HG03103 (cell line): Measurements from ENCODE around the gene STAP2.
"Not testable (repeated sequence)": the region's sequence is repeated elsewhere in the genome, so short reads cannot be mapped to it uniquely, and the experiment has no call there.

Experiments used
- ATAC-seq: cut with Tn5 transposase; IDR thresholded peaks from one replicate; pipeline ENCODE4 v1.9.1; 2021; ENCODE audit warnings: low read depth; ENCODE audit not compliant: unreplicated experiment

The STAP2 gene

DNA sequence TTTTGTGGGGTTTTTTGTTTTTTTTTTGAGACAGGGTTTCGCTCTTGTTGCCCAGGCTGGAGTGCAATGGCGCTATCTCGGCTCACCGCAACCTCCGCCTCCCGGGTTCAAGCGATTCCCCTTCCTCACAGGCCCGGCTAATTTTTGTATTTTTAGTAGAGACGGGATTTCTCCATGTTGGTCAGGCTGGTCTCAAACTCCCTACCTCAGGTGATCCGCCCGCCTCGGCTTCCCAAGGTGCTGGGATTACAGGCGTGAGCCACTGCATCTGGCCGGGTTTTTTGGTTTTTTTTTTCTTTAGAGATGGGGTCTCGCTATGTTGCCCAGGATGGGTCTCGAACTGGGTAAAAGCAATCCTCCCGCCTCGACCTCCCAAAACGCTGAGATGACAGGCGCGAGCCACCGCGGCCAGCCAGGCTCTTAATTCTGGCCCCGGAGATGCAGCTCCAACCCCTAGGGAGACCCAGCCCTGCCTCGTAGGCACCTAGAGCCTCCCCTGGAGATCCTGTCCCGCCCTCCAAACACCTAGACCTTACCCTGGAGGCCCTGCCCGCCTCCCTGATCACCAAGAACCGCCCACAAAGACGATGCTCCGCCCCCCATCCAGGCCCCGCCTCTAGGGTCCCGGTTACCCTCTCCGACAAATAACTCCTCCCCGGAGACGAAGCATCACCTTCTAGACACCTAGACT lies 9.5 kb downstream of the STAP2 start:
- ATAC-seq, result not testable (repeated sequence)

DNA sequence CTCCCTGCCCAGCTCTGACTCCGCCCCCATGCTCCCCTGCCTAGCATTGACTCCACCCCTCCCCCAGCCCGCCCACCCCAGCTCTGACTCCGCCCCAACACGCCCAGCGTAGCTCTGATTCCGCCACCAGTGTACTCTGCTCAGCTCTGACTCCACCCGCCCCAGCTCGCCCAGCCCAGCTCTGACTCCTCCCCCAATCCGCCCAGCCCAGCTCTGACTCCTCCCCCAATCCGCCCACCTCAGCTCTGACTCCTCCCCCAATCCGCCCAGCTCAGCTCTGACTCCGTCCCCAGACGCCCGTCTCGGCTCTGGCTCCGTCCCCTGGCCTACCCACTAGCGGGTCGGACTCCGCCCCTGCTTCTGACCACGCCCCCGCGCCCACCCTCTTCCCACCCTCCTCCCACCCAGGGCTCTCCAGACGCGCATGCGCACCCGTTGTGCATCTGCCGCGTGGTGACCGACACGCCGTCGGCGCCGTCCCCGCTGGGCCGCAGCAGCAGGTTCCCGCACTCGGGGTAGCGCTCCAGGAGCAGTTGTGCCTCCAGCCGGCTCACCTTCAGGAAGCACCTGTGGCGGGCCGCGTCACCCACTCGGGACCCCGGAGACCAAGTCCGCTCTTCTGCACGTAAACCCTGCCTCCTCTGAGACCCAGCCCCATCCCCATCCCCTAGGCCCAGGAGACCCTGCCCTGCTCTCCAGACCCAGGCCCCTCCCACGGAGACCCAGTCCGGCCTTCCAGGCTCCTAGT lies 10.2 kb downstream of the STAP2 start:
- peak; percentile 75 for ATAC-seq

DNA sequence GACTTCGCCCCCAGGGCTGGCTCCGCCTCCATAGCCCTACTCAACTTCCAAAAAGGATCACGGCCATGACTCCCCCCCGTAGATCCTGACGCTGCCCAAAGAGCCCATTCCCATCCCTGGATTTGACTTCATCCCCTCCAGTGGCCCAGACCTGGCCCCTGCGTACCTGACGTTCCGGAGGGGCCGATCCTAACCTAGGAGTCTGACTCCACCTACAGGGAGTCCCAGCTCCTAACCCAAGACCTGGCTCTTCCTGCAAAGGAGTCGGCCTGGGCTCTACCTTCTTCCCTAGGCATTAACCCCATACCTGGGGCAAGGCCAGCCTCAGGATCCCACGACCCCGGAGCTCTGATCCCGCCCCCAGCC lies 10.8 kb downstream of the STAP2 start:
- no peak for ATAC-seq

DNA sequence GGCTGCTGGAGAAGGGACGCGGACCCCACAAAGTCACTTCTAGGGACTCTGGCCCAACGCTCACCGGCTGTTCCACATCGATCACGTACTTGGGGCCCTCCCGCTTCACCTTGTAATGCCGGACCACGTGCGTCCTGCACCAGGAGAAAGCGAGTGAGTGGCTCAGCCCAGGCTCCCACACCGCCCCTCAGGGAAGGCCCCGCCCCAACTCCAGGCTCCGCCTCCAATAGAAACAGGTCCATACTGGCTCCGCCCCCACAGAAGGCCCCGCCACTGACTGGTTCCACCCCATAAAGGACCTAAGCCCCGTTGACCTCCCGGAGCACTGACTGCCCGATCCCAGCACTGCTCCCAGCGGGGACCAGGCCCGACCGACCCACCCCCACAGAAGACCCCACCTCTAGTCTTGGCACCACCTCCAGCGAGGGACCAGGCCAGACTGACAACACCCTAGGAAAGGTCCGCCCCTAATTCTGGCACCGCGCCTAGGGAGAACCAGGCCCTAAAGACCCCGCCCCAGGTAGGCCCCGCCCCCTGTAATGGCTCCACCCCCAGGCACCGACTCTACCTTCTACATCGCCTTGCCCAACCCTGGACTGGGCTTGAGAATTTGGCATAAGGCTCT lies 11.3 kb downstream of the STAP2 start:
- no peak for ATAC-seq

DNA sequence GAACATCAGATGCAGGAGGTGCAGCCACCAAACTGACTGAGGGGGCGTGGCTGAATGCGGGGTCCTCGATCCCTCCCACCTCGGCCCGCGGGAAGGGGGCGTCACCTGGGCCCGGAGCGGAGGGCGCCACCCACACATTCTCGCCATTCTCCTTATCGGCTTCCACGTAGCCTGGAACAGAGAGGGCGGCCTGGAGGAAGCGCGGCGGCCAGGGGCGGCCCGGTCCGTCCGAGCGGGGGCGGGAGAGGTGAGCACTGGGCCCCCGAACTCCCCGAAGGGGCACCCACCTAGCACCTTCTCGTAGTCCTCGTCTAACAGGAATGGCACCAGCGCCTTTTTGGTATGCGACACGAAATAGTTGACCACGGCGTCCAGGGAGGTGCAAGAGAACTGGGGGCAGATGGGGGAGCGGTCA lies 11.8 kb downstream of the STAP2 start:
- ATAC-seq, result no peak

DNA sequence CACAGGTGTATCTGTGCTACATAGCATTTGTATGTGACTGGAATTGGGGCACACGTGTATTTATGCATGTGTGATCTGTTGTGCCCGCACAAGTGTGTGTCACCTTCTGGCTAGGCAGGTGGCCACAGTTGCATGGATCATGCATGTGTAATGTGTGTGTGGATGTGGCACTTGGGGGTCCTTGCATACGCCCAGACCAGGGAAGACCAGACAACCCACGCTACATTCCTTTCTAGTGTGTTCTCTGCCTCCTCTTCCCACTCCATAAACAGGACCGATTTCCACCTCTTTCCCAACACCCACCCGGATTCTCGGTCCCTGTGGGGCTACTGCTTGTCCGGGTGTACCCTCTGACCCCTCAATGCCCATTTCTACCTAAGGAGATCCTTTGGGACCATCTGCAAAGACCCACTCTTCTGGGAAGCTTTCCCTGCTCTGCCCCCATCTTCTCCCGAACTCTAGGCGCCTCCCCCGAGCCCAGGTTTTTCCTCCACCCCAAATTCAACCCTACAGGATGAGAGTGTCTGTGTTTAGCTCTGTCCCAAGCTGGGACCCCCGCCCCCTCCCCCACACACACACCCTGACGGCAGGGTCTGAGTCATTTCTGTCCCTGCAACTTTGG lies 12.3 kb downstream of the STAP2 start:
- ATAC-seq, result no peak

DNA sequence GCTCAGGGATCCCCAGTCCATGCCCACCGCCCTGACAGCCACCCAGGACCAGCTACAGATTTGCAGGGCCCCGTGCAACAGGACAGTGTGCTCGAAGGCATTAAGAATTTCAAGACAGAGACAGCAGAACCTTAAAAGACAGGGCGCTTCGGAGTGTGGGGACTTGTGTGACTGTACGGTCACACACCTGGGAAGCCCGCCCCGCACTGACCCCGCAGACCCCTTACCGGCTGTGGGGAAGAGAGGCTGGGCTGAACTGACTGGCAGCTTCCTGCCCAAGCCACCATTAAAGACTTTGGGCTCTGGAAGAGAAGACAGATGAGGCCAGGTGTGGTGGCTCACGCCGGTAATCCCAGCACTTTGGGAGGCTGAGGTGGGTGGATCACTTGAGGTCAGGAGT lies 14.4 kb downstream of the STAP2 start:
- ATAC-seq, result no peak

DNA sequence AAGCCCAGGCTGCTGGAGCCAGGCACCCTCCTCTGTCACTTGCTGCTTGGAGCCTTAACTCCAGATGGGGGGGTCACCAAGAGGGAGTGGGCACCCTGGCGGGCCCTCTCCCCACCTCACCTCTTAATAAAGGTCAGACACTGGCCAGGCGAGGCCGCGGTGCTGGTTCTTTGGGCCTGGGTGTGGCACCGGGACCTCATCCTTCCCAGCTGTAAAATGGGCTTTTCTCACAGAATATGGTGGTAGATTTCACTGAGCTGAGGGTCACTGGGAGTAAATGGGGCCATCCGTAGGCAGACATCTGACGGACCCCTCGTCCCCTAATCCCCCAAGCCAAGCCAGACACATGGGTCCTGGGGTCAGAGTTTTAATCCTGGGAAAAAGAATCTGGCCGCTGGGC lies 14.9 kb downstream of the STAP2 start:
- ATAC-seq, result no peak

DNA sequence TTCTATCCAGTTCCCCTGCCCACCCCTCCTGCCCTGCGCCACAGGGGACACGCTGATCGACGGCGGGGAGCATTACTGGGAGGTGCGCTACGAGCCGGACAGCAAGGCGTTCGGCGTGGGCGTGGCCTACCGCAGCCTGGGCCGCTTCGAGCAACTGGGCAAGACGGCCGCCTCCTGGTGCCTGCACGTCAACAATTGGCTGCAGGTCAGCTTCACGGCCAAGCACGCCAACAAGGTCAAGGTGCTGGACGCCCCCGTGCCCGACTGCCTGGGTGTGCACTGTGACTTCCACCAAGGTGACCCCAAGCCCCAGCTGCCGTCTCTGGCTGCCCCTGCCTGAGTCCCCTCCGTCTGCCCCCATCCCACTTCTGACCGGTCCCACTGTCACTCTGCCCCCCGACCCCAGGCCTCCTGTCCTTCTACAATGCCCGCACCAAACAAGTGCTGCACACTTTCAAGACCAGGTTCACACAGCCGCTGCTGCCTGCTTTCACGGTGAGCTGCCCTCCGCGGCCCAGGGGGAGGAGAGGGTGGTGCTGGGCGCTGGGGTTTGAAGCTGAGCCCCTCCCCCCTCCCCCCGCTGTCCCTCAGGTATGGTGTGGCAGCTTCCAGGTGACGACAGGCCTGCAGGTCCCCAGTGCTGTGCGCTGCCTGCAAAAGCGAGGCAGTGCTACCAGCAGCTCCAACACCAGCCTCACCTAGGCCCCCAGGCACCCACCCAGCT lies 15.5 kb downstream of the STAP2 start:
- ATAC-seq, result no peak

DNA sequence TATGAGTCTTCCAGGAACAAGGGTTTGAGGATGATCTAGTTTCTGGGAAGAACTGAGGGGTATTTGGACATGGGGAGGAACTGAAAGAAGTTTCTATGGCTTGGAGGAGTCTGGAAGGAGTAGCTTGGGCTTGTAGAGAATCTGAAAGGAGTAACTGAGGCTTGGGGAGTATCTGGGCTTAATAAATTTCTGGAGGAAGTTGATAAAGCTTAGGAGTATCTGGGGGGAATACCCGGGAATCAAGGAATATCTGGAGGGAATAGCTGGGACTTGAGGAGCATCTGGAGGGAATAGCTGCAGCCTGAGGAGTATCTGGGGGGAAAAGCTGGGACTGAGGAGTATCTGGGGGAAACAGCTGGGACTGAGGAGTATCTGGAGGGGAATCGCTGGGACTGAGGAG lies 18.2 kb downstream of the STAP2 start:
- ATAC-seq, result no peak

DNA sequence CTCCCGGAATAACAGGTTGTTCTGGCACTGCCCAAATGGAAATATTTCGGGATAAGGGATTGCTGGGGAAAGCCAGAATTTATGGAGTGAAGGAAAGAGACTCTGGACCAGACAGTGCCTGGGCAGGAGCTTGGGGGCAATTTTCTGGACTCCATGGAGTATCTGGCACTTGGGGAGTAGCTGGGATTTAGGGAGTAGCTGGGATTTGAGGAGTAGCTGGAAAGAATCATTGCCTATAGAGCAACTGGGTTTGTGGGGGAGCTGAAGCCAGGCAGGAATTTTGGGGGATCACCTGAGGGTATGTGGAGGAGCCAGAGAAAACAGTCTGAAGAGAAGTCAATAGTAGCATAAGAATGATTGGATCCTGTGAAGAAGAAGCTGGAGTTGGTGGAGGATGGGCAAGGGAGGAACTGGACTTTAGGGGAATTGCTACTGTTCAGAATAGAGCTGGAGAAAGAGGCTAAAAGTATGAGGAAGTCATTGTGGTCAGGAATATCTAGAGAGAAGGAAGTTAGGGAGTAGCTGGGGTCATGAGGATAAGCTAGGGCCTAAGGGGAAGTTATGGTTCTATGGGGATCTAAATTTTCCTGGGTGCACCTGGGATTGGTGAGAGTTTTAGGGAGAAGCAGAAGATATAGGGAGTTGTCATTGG lies 19.4 kb downstream of the STAP2 start:
- no peak for ATAC-seq

DNA sequence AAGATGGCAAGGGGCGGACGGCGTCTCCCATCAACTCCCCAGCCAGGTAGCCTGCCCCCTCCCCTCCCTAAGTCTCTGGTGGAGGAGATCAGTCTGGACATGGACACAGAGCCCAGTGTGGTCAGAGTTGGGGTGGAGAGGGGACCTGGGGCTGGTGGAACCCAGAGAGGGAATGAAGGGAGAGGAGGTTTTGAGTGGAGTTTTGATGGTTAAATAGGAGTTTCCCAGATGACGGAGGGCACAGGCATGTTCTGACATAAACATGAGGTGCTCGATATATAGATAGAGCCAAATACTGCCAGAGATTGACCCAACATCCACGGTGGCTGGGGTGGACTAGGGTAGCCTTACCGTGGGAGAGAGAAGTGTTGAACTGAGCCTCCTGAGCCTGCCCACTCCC lies 20.2 kb downstream of the STAP2 start:
- ATAC-seq, result no peak

DNA sequence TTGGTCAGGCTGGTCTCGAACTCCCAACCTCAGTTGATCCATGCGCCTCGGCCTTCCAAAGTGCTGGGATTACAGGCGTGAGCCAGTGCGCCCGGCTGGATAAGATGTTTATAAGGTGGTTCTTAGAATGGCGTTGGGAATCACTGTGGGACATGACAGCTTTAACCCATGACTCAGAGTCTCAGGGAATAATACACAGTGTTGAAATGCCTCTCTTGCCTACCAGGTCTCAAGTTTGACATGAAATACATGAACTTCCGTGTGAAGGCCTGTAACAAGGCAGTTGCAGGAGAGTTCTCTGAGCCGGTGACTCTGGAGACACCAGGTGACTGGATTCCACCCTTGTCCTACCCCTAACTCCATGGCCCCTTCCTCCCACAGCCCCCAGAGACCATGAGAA lies 21.7 kb downstream of the STAP2 start:
- ATAC-seq, result no peak

DNA sequence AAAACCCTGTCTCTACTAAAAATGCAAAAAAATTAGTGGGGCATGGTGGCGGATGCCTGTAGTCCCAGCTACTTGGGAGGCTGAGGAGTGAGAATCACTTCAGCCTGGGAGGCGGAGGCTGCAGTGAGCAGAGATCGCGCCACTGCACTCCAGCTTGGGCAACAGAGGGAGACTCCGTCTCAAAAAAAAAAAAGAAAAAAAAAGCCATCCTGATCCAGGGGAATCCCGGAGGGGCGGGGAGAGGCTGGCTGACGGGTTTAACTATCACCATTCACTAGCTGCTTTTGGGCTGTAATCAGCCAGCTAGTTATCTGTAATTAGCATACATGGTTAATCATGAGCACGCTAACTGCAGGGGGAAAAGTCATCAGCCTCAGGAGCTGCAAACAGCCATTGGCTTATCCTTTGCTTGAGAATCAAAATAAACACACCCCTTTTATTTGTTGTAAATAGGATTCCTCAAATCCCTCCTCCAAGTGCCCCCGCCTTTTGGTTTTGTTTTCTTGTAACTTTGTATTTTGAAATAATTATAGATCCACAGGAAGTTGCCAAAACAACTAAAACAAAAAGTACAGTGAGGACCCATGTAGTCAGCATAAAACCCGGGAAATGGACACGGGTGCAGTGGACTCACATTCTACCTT lies 24.7 kb downstream of the STAP2 start:
- no peak for ATAC-seq

DNA sequence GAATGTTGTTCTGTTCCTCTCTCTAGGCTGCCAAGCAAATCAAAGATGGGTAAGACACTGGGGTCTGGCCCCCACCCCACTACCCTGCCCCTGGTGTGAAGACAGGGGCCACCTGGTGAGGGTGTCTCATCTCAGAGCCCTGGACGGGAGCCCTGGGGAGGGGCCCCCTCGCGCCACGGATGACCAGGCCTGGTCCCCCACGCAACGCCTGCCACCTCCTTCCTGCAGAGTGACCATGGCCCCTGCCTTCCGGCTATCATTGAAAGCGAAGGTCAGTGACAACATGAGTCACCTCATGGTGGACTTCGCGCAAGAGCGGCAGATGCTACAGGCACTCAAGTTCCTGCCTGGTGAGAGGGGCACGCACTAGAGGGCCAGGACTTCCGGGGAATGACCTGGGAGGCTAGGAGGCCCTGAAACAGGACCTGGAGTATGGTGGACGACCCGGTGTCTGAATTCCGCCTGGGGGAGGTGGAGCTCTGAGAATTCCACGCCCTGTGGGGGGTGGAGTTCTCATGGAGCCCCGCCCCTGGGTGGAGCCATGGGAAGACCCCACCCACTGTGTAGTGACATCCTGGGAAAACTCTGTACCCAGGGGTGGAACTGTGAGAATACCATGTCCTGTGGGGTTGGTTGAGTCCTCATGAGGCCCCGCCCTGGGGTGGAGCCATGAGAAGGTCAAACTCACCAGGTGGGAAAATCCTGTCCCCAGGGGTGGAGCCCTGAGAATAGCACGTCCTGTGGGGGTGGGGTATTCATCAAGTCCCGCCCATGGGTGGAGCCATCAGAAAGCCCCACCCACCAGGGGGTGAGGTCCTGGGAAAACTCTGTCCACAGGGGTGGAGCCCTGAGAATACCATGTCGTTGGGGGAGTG lies 28.1 kb downstream of the STAP2 start:
- no peak for ATAC-seq

DNA sequence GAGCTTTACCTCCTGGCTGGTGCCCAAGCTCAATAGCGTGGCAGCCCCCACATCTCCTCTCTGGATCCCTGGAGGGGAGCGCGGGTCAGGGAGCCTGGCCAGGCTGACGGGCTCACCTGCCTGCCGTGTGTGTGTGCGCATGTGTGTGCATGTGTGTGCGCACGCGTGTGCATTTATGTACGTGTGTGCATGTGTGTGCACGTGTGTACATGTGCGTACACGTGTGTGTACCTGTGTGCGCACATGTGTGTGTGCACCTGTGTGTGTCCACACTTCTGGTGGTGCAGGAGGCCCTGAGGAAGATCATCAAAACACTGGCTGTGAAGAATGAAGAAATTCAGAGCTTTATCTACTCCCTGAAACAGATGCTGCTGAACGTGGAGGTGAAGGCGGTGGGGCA lies 33.0 kb downstream of the STAP2 start:
- no peak for ATAC-seq

DNA sequence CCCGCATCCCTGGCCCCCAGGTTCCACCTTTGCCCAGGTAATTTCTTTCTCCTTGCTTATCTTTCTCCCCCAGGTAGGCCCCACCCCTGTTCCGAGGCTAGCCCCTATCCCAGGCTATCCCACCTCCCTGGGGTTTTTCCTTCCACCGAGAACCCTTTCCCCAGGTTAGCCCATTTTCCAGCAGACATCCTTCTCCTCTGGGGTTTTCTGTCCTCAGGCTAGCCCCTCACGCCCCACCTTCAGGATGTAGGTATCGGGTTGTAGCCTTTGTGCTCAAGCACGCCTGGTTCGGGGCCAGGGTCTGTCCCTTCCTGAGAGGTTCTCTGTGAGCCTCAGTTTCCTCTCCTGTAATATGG lies 33.4 kb downstream of the STAP2 start:
- no peak for ATAC-seq

DNA sequence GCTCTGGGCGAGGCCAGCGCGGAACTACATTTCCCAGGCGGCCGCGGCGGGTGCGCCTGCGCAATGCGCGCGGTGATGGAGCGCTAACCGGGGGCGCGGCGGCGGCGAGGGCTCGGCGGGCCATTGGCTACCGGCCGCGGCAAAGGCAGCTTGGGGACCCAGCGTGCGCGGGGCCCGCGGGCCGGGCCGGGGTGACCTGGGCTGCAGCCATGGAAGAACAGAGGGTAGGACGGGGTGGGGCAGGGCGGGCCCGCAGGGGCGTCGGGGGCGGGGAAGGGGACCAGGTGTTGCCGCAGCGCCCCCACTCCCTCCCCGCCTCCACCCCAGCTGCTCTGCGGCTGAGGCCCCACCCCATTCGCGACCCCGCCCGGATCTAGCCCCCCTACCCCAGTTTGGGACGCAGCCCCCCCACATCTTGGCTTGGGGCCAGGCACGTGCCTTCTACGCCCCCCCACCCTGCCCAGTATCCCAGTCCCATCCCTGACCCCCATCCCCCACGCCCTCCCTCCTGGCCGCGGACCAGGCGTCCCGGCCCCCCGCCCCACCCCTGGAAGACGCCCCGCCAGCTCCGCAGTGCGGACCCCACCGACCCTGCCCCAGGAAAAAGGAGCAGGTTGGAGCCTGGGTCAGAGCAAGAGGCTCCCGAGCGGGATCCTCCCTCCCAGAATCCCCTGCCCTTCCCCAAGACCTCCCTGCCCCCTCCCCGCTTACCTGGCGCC lies 33.9 kb downstream of the STAP2 start, which contains the start of gene FSD1:
Gene FSD1, plus strand, starts transcription at position 61 of the 719 bp plus-strand sequence. Its CDS starts 149 bp downstream, at position 210.
- ATAC-seq, result no peak
